ENCODE data around the gene LACC1. TPM values are rescaled to one million over a fixed set of nuclear protein-coding genes. Genes with fewer than 3 reads are reported as not detected.

LACC1 gene
- total and polyA plus RNA-seq, 10 of the 15 experiments (the other 5 are each of a cell fraction or from before 2014, with no cell fraction given) = 0.03 to 3.7 (median 3.0) TPM

DNA sequence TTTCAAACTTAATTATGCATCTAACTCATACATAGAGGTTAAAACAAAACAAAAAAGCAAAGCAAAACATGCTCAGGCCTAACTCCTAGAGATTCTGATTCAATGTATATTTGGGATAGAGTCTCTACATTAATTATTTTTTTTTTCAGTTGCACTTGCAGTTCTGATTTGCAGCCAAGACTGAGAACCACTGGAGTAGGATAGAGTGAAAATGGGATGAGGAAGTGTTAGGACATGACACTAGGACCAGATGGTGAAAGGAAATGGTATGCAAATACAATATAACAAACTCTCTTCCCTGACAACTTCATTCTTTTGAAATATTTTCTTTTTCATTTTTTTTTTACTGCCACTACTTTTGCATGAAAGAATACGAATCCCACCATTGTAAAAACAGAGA lies 1.9 kb upstream of the LACC1 start:
- ATAC-seq = no peak
- BruUV-seq (replicated peaks) = no TSS peak
- H3K9me3 ChIP-seq (replicated peaks; ENCODE audit: control insufficient read depth, insufficient read depth, low read length) = no peaks in the 10 kb centered on the region; the same call in 2 of the 3 replicates
- no peak overlapping the region for H3K4me2 ChIP-seq (ENCODE audit: control insufficient read depth, insufficient read depth)
- in situ Hi-C loops (cut with MboI) (loop anchor here (10.0 kb wide), 1 partner anchor 903 kb away; no protein-coding TSS in a partner anchor), intact Hi-C loops (cut with micrococcal nuclease; ENCODE audit: unreplicated experiment) (loop anchor here (10.0 kb wide), 1 partner anchor 913 kb away; no protein-coding TSS in a partner anchor)
- ChIA-PET SMC1A (ENCODE audit: uncharacterized antibody, unreplicated experiment) (no interaction called here), RAD21 (ENCODE audit: unreplicated experiment) (no interaction called here), CTCF (interaction anchor here (1.2 kb wide), 1 partner anchor 30 kb away, joined by 3 read pairs; no protein-coding TSS in a partner anchor), POLR2A (no interaction called here)
- no peak overlapping the region for H3K4me3 ChIP-seq
- no peaks in the 10 kb centered on the region for H4K20me1 ChIP-seq (ENCODE audit: control insufficient read depth, insufficient read depth)
- H3K79me2 ChIP-seq (ENCODE audit: control insufficient read depth, insufficient read depth, low read length) = no peaks in the 10 kb centered on the region
- H3K4me1 ChIP-seq (ENCODE audit: control insufficient read depth, insufficient read depth, low read length) = peaks cover 19% of the 10 kb centered on the region
- TF ChIP-seq ATF7 (IDR thresholded peaks at IDR 0.05; ENCODE audit: low read depth) (no peak), FOXK2 (IDR thresholded peaks at IDR 0.05) (no peak), MXI1 (IDR thresholded peaks at IDR 0.05; ENCODE audit: low read depth, low read length) (no peak)
- WGBS (ENCODE audit: insufficient coverage, insufficient replicate concordance, low lambda C conversion rate, missing lambda C conversion rate) = 89% methylated on average over 1 of the region's 1 CpG
- H3K36me3 ChIP-seq (ENCODE audit: control insufficient read depth in 2 of 2, insufficient read depth in 2 of 2, low read length in 1 of 2) = no peaks in the 10 kb centered on the region
- H3K27me3 ChIP-seq (replicated peaks in 1 of 2; ENCODE audit: control insufficient read depth in 2 of 2, insufficient read depth in 2 of 2, low read length in 1 of 2) = no peaks in the 10 kb centered on the region
- no peak overlapping the region for H3K9ac ChIP-seq (ENCODE audit: control insufficient read depth, insufficient read depth, low read length)
- no peak overlapping the region for H2AFZ ChIP-seq (ENCODE audit: control insufficient read depth, low read depth, low read length)
- DNase-seq (ENCODE audit: low read depth, low spot score) = no peak
- no peak for FAIRE-seq
- no peak overlapping the region for H3K27ac ChIP-seq (ENCODE audit: control insufficient read depth, insufficient read depth)

DNA sequence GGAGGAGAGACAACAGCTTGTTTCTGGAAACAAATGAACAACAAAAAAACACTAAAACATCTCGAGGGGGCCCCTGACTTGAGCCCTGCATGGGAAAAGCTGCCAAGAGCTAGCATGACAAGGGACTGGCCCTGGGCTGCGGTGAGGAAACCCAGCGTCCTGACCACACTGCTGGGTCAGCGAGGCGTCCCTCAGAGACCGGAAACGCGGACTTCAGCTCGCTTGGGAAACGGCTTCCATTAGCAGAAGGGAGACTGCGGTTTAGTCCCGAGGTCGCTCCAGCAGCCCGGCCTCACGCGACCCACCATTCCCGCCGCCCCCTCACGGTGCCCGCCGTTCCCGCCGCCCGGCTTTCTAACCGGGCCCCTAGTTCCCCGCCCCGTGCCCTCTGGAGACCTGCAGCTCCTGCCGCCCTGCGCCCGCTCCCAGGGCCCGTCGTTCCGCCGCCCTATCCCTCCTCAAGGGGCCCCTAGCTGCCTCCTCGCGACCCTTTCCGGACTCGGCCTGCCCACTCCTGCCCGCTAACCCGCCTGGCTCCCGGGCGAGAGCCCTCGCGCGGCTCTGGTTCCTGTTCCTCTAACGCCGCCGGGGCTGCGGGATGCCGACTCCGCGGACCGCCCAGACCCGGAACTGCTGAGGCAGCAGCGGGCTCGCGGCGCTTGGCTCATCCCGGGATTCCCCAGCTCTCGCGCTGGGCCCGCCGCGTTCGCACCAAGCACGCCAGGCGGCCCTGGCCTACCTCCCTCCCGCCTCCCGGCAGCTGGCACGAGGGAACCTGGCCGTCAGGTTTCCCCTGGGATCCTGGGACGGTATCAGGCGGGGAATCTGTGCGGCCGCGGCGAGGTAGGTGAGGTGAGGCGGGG lies 581 bp upstream of the LACC1 start, which contains the start of gene CCDC122:
Gene CCDC122 (minus strand): TSS at position 849 of the 863 bp plus-strand sequence. CDS start 10,364 bp downstream, outside the sequence.
- under 1% methylated on average over 57 of the region's 78 CpGs for WGBS (ENCODE audit: insufficient coverage, insufficient replicate concordance, low lambda C conversion rate, missing lambda C conversion rate)
- Histone ChIP-seq H3K9me3 (replicated peaks; ENCODE audit: control insufficient read depth, insufficient read depth, low read length) (no peaks in the 10 kb centered on the region; the same call in 1 of the 3 replicates), H4K20me1 (ENCODE audit: control insufficient read depth, insufficient read depth) (no peaks in the 10 kb centered on the region), H3K4me1 (ENCODE audit: control insufficient read depth, insufficient read depth, low read length) (peaks cover 19% of the 10 kb centered on the region), H3K4me2 (ENCODE audit: control insufficient read depth, insufficient read depth) (peak within 1 kb of the TSS; percentile 95), H3K27ac (ENCODE audit: control insufficient read depth, insufficient read depth) (peak within 1 kb of the TSS; percentile 85), H3K36me3 (ENCODE audit: control insufficient read depth in 2 of 2, insufficient read depth in 2 of 2, low read length in 1 of 2) (no peaks in the 10 kb centered on the region), H3K79me2 (ENCODE audit: control insufficient read depth, insufficient read depth, low read length) (no peaks in the 10 kb centered on the region), H3K9ac (ENCODE audit: control insufficient read depth, insufficient read depth, low read length) (peak within 1 kb of the TSS; percentile 85), H3K4me3 (peak within 1 kb of the TSS; percentile 73), H3K27me3 (replicated peaks in 1 of 2; ENCODE audit: control insufficient read depth in 2 of 2, insufficient read depth in 2 of 2, low read length in 1 of 2) (no peaks in the 10 kb centered on the region), H2AFZ (ENCODE audit: control insufficient read depth, low read depth, low read length) (peak within 1 kb of the TSS; percentile 94)
- DNase-seq (ENCODE audit: low read depth, low spot score) (peak; percentile 13), ATAC-seq (peak; percentile 93), FAIRE-seq (no peak)
- in situ Hi-C loops (cut with MboI) (loop anchor here (10.0 kb wide), 1 partner anchor 904 kb away; no protein-coding TSS in a partner anchor), intact Hi-C loops (cut with micrococcal nuclease; ENCODE audit: unreplicated experiment) (loop anchor here (10.0 kb wide), 1 partner anchor 914 kb away; no protein-coding TSS in a partner anchor)
- RAD21 ChIA-PET (ENCODE audit: unreplicated experiment) = no interaction called here
- BruUV-seq (replicated peaks) = TSS peak; percentile 55
- CTCF ChIA-PET = no interaction called here
- SMC1A ChIA-PET (ENCODE audit: uncharacterized antibody, unreplicated experiment) = no interaction called here
- POLR2A ChIA-PET = no interaction called here
- TF ChIP-seq SRF (IDR thresholded peaks at IDR 0.05; ENCODE audit: low read depth in 2 of 2, low read length in 2 of 2) (no peak), SMAD1 (IDR thresholded peaks at IDR 0.05; ENCODE audit: low read depth, partially characterized antibody) (no peak), DPF2 (IDR thresholded peaks at IDR 0.05) (0 out of 2 replicates have a peak, but pooled peaks have one; percentile 17), BACH1 (IDR thresholded peaks at IDR 0.05; ENCODE audit: borderline replicate concordance) (no peak), GATAD2B (conservative IDR thresholded peaks at IDR 0.05; ENCODE audit: low read depth) (peak; percentile 50; the same call in 1 of the 2 replicates), YBX1 (IDR thresholded peaks at IDR 0.05) (no peak), POLR2A (IDR thresholded peaks at IDR 0.05; ENCODE audit: low read depth, low read length) (peak; percentile 91), BHLHE40 (IDR thresholded peaks at IDR 0.05; ENCODE audit: borderline replicate concordance in 1 of 2, low read depth in 2 of 2, low read length in 1 of 2) (peak; percentile 9 to 11; a peak in 2 of 4 replicates)
- TF ChIP-seq, protein P1, sequence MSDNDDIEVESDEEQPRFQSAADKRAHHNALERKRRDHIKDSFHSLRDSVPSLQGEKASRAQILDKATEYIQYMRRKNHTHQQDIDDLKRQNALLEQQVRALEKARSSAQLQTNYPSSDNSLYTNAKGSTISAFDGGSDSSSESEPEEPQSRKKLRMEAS (IDR thresholded peaks at IDR 0.05; ENCODE audit: low read depth, low read length) = peak; percentile 75
- TF ChIP-seq, protein P2, sequence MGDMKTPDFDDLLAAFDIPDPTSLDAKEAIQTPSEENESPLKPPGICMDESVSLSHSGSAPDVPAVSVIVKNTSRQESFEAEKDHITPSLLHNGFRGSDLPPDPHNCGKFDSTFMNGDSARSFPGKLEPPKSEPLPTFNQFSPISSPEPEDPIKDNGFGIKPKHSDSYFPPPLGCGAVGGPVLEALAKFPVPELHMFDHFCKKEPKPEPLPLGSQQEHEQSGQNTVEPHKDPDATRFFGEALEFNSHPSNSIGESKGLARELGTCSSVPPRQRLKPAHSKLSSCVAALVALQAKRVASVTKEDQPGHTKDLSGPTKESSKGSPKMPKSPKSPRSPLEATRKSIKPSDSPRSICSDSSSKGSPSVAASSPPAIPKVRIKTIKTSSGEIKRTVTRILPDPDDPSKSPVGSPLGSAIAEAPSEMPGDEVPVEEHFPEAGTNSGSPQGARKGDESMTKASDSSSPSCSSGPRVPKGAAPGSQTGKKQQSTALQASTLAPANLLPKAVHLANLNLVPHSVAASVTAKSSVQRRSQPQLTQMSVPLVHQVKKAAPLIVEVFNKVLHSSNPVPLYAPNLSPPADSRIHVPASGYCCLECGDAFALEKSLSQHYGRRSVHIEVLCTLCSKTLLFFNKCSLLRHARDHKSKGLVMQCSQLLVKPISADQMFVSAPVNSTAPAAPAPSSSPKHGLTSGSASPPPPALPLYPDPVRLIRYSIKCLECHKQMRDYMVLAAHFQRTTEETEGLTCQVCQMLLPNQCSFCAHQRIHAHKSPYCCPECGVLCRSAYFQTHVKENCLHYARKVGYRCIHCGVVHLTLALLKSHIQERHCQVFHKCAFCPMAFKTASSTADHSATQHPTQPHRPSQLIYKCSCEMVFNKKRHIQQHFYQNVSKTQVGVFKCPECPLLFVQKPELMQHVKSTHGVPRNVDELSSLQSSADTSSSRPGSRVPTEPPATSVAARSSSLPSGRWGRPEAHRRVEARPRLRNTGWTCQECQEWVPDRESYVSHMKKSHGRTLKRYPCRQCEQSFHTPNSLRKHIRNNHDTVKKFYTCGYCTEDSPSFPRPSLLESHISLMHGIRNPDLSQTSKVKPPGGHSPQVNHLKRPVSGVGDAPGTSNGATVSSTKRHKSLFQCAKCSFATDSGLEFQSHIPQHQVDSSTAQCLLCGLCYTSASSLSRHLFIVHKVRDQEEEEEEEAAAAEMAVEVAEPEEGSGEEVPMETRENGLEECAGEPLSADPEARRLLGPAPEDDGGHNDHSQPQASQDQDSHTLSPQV (IDR thresholded peaks at IDR 0.05) = no peak

Data from GM12878 (cell line).